HepG2 (cell line): ENCODE data around the gene R3HCC1L. TPM values are rescaled to one million over a fixed set of nuclear protein-coding genes. Genes with fewer than 3 reads are reported as not detected.

ENCODE experiments used
- ATAC-seq: fragments of 200-7000 bp; cut with Tn5 transposase; 3 replicates; pipeline ENCODE4 v1.9.1; 2020; ENCODE audit warnings: mild to moderate bottlenecking, moderate library complexity
- BruUV-seq: library from RNA; stranded (reverse); fragments of 400-500 nt; replicated peaks from 2 replicates; lab custom pipeline; 2021; lab: Mats Ljungman, UMichigan
- CTCF ChIA-PET: fragments of 300-600 bp; formaldehyde crosslinking; extraction: SDS; loops from one replicate; lab custom pipeline; 2021; ENCODE audit warnings: low total read pairs, inconsistent platforms, low intra/inter-chr PET ratio; lab: Yijun Ruan, JAX
- POLR2A ChIA-PET: fragments of 350-600 bp; sonication (Branson Sonifier 250); formaldehyde crosslinking; loops from one replicate; lab custom pipeline; 2020; ENCODE audit warnings: antibody characterized with exemption, inconsistent platforms; lab: Yijun Ruan, JAX
- DNase-seq: peaks from one replicate; pipeline ENCODE4 v3.0.0-alpha.2; 2015; ENCODE audit warnings: low spot score
- FAIRE-seq: peaks from 3 replicates; lab custom pipeline; 2011; peaks lifted over from hg19 to GRCh38; lab: Jason Lieb, UNC
- H2AFZ ChIP-seq: one replicate; pipeline ENCODE4 v1.6.1; 2011; ENCODE audit warnings: low read length, inconsistent platforms
- H3K27ac ChIP-seq: fragments of 300-600 bp; 3 replicates; pipeline ENCODE4 v1.8.0; 2011; ENCODE audit warnings: mixed run types, mild to moderate bottlenecking, mixed read lengths, low read length, inconsistent platforms; ENCODE audit not compliant: insufficient read depth; ENCODE audit errors: extremely low read length
- H3K27me3 ChIP-seq, 2 experiments: fragments of 200-600 bp in 1 of 2; 2 replicates in 1 of 2; 3 replicates in 1 of 2; pipeline versions ENCODE4 v1.6.0 to v1.8.0; 2011; ENCODE audit warnings: low read length in 2 of 2, mild to moderate bottlenecking in 2 of 2, moderate library complexity in 2 of 2, inconsistent platforms in 1 of 2; ENCODE audit not compliant: insufficient read depth in 2 of 2, control insufficient read depth in 1 of 2
- H3K36me3 ChIP-seq, 2 experiments: fragments of 200-600 bp in 1 of 2; replicated peaks in 1 of 2; 2 replicates in 1 of 2; 3 replicates in 1 of 2; pipeline versions ENCODE4 v1.5.1 to v1.8.0; 2011; ENCODE audit warnings: low read length in 2 of 2, inconsistent platforms in 1 of 2; ENCODE audit not compliant: insufficient read depth in 2 of 2, control insufficient read depth in 1 of 2
- H3K4me1 ChIP-seq: 2 replicates; pipeline ENCODE4 v1.5.1; 2012; ENCODE audit warnings: low read length, inconsistent platforms; ENCODE audit not compliant: insufficient read depth
- H3K4me2 ChIP-seq: 2 replicates; pipeline ENCODE4 v1.6.0; 2011; ENCODE audit warnings: low read depth, low read length, inconsistent platforms
- H3K4me3 ChIP-seq, 3 experiments: fragments of 200-600 bp in 1 of 3; sonication (generic), shearing (Covaris generic) in 1 of 3; replicated peaks in 1 of 3; 2 replicates each; pipeline ENCODE4 v1.5.1; 2011 to 2016; ENCODE audit warnings: low read length in 3 of 3, inconsistent platforms in 2 of 3, low read depth in 2 of 3, mild to moderate bottlenecking in 2 of 3, control low read depth in 1 of 3, mixed read lengths in 1 of 3; ENCODE audit not compliant: insufficient read depth in 1 of 3
- H3K79me2 ChIP-seq: one replicate; pipeline ENCODE4 v1.6.1; 2011; ENCODE audit warnings: low read length, inconsistent platforms; ENCODE audit not compliant: insufficient read depth
- H3K9ac ChIP-seq: 2 replicates; pipeline ENCODE4 v1.6.0; 2011; ENCODE audit warnings: mild to moderate bottlenecking, low read depth, low read length, inconsistent platforms; ENCODE audit not compliant: insufficient read depth
- H3K9me3 ChIP-seq: 2 replicates; pipeline ENCODE4 v1.5.1; 2012; ENCODE audit warnings: mild to moderate bottlenecking, low read length
- H4K20me1 ChIP-seq: 2 replicates; pipeline ENCODE4 v1.6.0; 2011; ENCODE audit warnings: inconsistent platforms, mild to moderate bottlenecking, low read length, moderate library complexity; ENCODE audit not compliant: insufficient read depth
- EED ChIP-seq: sonication (generic); formaldehyde crosslinking; IDR thresholded peaks from 2 replicates; pipeline ENCODE4 v1.5.0; 2020; ENCODE audit warnings: mild to moderate bottlenecking, missing genetic modification reagents
- HIVEP1 ChIP-seq: sonication (generic); formaldehyde crosslinking; IDR thresholded peaks from 2 replicates; pipeline ENCODE4 v1.4.0; 2020; ENCODE audit warnings: mild to moderate bottlenecking, missing genetic modification reagents
- SOX6 ChIP-seq, 2 experiments: fragments of 450-650 bp in 1 of 2; sonication (generic) in 1 of 2; formaldehyde crosslinking in 1 of 2; IDR thresholded peaks; 2 replicates each; pipeline versions ENCODE4 v1.4.0 to v1.6.1; 2017 to 2020; ENCODE audit warnings: antibody characterized with exemption in 1 of 2, mild to moderate bottlenecking in 1 of 2, missing genetic modification reagents in 1 of 2
- SP5 ChIP-seq: IDR thresholded peaks from 2 replicates; pipeline ENCODE4 v1.6.1; 2016; ENCODE audit warnings: low read depth, borderline replicate concordance
- TAF15 ChIP-seq: fragments of 200-400 bp; formaldehyde crosslinking; IDR thresholded peaks from one replicate; pipeline ENCODE4 v1.6.1; 2018; ENCODE audit warnings: mild to moderate bottlenecking, low read depth, low read length; ENCODE audit not compliant: poor library complexity, severe bottlenecking
- ZFX ChIP-seq: sonication (generic); formaldehyde crosslinking; IDR thresholded peaks from 2 replicates; pipeline ENCODE4 v1.4.0; 2020; ENCODE audit warnings: mild to moderate bottlenecking, low read depth, missing genetic modification reagents, moderate library complexity
- ZNF17 ChIP-seq: sonication (generic); formaldehyde crosslinking; IDR thresholded peaks from 2 replicates; pipeline ENCODE4 v1.5.0; 2020; ENCODE audit warnings: mild to moderate bottlenecking, missing genetic modification reagents
- ZNF292 ChIP-seq: sonication (generic); formaldehyde crosslinking; IDR thresholded peaks from 2 replicates; pipeline ENCODE4 v1.8.1; 2022; ENCODE audit warnings: mild to moderate bottlenecking, low read depth, missing genetic modification reagents, borderline replicate concordance
- ZNF44 ChIP-seq: sonication (generic); formaldehyde crosslinking; IDR thresholded peaks from 2 replicates; pipeline ENCODE4 v1.5.1; 2020; ENCODE audit warnings: mild to moderate bottlenecking, missing genetic modification reagents
- WGBS: methylation state at CpG from one replicate; pipeline ENCODE4 v1.1.6; 2017; ENCODE audit warnings: low lambda C conversion rate; 5-methylcytosine and 5-hydroxymethylcytosine counted together
- in situ Hi-C: cut with HindIII; loops from 2 replicates; pipeline ENCODE4 v1.10.0; 2017; ENCODE audit warnings: low pct_unique_long_range_greater_than_20kb; ENCODE audit not compliant: extremely low pct_ligation_motif_present
- intact Hi-C: fragments of 100-400 bp; cut with micrococcal nuclease; formaldehyde crosslinking; loops from one replicate; pipeline ENCODE4 v1.10.0; 2022; ENCODE audit not compliant: unreplicated experiment
- polyA plus RNA-seq, 8 experiments: library from polyadenylated mRNA; depleted of rRNA in 3 of 8; stranded (reverse) in 7 of 8; unstranded in 1 of 8; fragments of >200 nt; fragmentation: Illumina TruSeq in 4 of 8; extraction: Trizol in 4 of 8; gene quantifications; 2 replicates each; pipeline versions ENCODE4 v1.2.1 to v1.2.3, GENCODE V29; 2011 to 2016; ENCODE audit warnings: low read depth in 4 of 8, missing spikeins in 1 of 8, mixed read lengths in 1 of 8; ENCODE audit not compliant: insufficient read depth in 1 of 8
- total RNA-seq, 5 experiments: library from RNA; depleted of rRNA; stranded (reverse); fragments of >200 nt; fragmentation: Illumina TruSeq; extraction: Trizol; gene quantifications; 2 replicates each; pipeline ENCODE4 v1.2.3, GENCODE V29; 2016; ENCODE audit warnings: low read depth in 1 of 5
- TF ChIP-seq, protein P1 (sequence below): sonication (generic); formaldehyde crosslinking; IDR thresholded peaks from 2 replicates; pipeline ENCODE4; 2020; ENCODE audit warnings: missing genetic modification reagents, mild to moderate bottlenecking, borderline replicate concordance
- TF ChIP-seq, protein P2 (sequence below): sonication (generic); formaldehyde crosslinking; IDR thresholded peaks from 2 replicates; pipeline ENCODE4 v1.9.0; 2021; ENCODE audit warnings: missing genetic modification reagents, borderline replicate concordance
- TF ChIP-seq, protein P3 (sequence below): sonication (generic); formaldehyde crosslinking; IDR thresholded peaks from 2 replicates; pipeline ENCODE4 v1.4.0; 2020; ENCODE audit warnings: missing genetic modification reagents
- TF ChIP-seq, protein P4 (sequence below): sonication (generic); formaldehyde crosslinking; IDR thresholded peaks from 2 replicates; pipeline ENCODE4 v1.5.0; 2020; ENCODE audit warnings: mild to moderate bottlenecking, low read depth, missing genetic modification reagents, borderline replicate concordance
- TF ChIP-seq, protein P5 (sequence below): sonication (generic); formaldehyde crosslinking; conservative IDR thresholded peaks from 2 replicates; pipeline ENCODE4 v1.4.0; 2020; ENCODE audit warnings: missing genetic modification reagents

Gene R3HCC1L
- total and polyA plus RNA-seq, 2 of the 13 experiments (the other 11 are each of a cell fraction or from before 2014, with no cell fraction given) = 6.5 to 12.2 TPM

DNA sequence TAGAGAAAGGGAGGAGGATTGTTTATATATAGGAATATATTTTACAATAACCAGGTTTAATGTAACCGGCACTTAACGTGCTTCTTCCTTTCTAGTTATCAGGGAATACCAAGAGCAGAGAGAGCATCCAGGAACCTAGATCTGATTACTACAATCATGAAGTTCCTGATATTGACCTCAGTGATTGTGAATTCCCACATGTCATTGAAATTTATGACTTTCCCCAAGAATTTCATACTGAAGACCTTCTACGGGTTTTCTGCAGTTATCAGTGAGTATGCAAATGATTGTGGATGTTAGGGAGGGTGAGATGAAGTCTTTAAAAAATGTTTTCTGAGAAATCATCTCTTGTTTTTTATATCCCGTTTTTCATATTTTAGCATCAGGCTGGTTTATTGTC is 97.0 kb downstream of the R3HCC1L start:
- Histone ChIP-seq H3K27ac (no peak overlapping the region), H3K4me2 (no peak overlapping the region), H3K27me3 (no peaks in the 10 kb centered on the region), H3K9ac (no peak overlapping the region), H3K4me3 (no peak overlapping the region), H3K79me2 (no peaks in the 10 kb centered on the region), H3K36me3 (peaks cover 0 to 23% of the 10 kb centered on the region in 2 experiments), H3K9me3 (no peaks in the 10 kb centered on the region), H3K4me1 (no peaks in the 10 kb centered on the region), H2AFZ (no peak overlapping the region), H4K20me1 (no peaks in the 10 kb centered on the region)
- 95% methylated on average over 4 of the region's 4 CpGs for WGBS
- ChIA-PET CTCF (no interaction called here), POLR2A (no interaction called here)
- DNase-seq (no peak), ATAC-seq (no peak), FAIRE-seq (no peak)
- no TSS peak for BruUV-seq
- intact Hi-C loops (no loop called here), in situ Hi-C loops (no loop called here)
- TF ChIP-seq ZNF292 (CRISPR knock-in tag) (no peak), ZFX (CRISPR knock-in tag) (no peak), EED (CRISPR knock-in tag) (no peak), HIVEP1 (CRISPR knock-in tag) (no peak), TAF15 (no peak), SOX6 (IDR thresholded peaks at IDR 0.05) (no peak), SOX6 (CRISPR knock-in tag; IDR thresholded peaks at IDR 0.05) (no peak), ZNF44 (CRISPR knock-in tag) (no peak), ZNF17 (CRISPR knock-in tag) (no peak), SP5 (CRISPR knock-in tag) (no peak)
- TF ChIP-seq, protein P1, sequence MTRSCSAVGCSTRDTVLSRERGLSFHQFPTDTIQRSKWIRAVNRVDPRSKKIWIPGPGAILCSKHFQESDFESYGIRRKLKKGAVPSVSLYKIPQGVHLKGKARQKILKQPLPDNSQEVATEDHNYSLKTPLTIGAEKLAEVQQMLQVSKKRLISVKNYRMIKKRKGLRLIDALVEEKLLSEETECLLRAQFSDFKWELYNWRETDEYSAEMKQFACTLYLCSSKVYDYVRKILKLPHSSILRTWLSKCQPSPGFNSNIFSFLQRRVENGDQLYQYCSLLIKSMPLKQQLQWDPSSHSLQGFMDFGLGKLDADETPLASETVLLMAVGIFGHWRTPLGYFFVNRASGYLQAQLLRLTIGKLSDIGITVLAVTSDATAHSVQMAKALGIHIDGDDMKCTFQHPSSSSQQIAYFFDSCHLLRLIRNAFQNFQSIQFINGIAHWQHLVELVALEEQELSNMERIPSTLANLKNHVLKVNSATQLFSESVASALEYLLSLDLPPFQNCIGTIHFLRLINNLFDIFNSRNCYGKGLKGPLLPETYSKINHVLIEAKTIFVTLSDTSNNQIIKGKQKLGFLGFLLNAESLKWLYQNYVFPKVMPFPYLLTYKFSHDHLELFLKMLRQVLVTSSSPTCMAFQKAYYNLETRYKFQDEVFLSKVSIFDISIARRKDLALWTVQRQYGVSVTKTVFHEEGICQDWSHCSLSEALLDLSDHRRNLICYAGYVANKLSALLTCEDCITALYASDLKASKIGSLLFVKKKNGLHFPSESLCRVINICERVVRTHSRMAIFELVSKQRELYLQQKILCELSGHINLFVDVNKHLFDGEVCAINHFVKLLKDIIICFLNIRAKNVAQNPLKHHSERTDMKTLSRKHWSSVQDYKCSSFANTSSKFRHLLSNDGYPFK (CRISPR knock-in tag) = no peak
- TF ChIP-seq, protein P2, sequence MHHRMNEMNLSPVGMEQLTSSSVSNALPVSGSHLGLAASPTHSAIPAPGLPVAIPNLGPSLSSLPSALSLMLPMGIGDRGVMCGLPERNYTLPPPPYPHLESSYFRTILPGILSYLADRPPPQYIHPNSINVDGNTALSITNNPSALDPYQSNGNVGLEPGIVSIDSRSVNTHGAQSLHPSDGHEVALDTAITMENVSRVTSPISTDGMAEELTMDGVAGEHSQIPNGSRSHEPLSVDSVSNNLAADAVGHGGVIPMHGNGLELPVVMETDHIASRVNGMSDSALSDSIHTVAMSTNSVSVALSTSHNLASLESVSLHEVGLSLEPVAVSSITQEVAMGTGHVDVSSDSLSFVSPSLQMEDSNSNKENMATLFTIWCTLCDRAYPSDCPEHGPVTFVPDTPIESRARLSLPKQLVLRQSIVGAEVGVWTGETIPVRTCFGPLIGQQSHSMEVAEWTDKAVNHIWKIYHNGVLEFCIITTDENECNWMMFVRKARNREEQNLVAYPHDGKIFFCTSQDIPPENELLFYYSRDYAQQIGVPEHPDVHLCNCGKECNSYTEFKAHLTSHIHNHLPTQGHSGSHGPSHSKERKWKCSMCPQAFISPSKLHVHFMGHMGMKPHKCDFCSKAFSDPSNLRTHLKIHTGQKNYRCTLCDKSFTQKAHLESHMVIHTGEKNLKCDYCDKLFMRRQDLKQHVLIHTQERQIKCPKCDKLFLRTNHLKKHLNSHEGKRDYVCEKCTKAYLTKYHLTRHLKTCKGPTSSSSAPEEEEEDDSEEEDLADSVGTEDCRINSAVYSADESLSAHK (CRISPR knock-in tag) = no peak
- TF ChIP-seq, protein P3, sequence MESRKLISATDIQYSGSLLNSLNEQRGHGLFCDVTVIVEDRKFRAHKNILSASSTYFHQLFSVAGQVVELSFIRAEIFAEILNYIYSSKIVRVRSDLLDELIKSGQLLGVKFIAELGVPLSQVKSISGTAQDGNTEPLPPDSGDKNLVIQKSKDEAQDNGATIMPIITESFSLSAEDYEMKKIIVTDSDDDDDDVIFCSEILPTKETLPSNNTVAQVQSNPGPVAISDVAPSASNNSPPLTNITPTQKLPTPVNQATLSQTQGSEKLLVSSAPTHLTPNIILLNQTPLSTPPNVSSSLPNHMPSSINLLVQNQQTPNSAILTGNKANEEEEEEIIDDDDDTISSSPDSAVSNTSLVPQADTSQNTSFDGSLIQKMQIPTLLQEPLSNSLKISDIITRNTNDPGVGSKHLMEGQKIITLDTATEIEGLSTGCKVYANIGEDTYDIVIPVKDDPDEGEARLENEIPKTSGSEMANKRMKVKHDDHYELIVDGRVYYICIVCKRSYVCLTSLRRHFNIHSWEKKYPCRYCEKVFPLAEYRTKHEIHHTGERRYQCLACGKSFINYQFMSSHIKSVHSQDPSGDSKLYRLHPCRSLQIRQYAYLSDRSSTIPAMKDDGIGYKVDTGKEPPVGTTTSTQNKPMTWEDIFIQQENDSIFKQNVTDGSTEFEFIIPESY (CRISPR knock-in tag) = no peak
- TF ChIP-seq, protein P4, sequence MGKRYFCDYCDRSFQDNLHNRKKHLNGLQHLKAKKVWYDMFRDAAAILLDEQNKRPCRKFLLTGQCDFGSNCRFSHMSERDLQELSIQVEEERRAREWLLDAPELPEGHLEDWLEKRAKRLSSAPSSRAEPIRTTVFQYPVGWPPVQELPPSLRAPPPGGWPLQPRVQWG = no peak
- TF ChIP-seq, protein P5, sequence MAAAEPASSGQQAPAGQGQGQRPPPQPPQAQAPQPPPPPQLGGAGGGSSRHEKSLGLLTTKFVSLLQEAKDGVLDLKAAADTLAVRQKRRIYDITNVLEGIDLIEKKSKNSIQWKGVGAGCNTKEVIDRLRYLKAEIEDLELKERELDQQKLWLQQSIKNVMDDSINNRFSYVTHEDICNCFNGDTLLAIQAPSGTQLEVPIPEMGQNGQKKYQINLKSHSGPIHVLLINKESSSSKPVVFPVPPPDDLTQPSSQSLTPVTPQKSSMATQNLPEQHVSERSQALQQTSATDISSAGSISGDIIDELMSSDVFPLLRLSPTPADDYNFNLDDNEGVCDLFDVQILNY (CRISPR knock-in tag) = no peak
